GM18507 (cell line): ENCODE measurements around the gene INTS4.
"Not testable (repeated sequence)": the region's sequence is repeated elsewhere in the genome, so short reads cannot be mapped to it uniquely, and the experiment has no call there.

ENCODE experiments used
- DNase-seq: peaks from one replicate; pipeline ENCODE4 v3.0.0; 2011; ENCODE audit warnings: low read depth; ENCODE audit not compliant: insufficient read length; ENCODE audit errors: extremely low spot score
- FAIRE-seq: peaks from 2 replicates; lab custom pipeline; 2011; peaks lifted over from hg19 to GRCh38; lab: Jason Lieb, UNC

INTS4 gene, protein sequence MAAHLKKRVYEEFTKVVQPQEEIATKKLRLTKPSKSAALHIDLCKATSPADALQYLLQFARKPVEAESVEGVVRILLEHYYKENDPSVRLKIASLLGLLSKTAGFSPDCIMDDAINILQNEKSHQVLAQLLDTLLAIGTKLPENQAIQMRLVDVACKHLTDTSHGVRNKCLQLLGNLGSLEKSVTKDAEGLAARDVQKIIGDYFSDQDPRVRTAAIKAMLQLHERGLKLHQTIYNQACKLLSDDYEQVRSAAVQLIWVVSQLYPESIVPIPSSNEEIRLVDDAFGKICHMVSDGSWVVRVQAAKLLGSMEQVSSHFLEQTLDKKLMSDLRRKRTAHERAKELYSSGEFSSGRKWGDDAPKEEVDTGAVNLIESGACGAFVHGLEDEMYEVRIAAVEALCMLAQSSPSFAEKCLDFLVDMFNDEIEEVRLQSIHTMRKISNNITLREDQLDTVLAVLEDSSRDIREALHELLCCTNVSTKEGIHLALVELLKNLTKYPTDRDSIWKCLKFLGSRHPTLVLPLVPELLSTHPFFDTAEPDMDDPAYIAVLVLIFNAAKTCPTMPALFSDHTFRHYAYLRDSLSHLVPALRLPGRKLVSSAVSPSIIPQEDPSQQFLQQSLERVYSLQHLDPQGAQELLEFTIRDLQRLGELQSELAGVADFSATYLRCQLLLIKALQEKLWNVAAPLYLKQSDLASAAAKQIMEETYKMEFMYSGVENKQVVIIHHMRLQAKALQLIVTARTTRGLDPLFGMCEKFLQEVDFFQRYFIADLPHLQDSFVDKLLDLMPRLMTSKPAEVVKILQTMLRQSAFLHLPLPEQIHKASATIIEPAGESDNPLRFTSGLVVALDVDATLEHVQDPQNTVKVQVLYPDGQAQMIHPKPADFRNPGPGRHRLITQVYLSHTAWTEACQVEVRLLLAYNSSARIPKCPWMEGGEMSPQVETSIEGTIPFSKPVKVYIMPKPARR

DNA sequence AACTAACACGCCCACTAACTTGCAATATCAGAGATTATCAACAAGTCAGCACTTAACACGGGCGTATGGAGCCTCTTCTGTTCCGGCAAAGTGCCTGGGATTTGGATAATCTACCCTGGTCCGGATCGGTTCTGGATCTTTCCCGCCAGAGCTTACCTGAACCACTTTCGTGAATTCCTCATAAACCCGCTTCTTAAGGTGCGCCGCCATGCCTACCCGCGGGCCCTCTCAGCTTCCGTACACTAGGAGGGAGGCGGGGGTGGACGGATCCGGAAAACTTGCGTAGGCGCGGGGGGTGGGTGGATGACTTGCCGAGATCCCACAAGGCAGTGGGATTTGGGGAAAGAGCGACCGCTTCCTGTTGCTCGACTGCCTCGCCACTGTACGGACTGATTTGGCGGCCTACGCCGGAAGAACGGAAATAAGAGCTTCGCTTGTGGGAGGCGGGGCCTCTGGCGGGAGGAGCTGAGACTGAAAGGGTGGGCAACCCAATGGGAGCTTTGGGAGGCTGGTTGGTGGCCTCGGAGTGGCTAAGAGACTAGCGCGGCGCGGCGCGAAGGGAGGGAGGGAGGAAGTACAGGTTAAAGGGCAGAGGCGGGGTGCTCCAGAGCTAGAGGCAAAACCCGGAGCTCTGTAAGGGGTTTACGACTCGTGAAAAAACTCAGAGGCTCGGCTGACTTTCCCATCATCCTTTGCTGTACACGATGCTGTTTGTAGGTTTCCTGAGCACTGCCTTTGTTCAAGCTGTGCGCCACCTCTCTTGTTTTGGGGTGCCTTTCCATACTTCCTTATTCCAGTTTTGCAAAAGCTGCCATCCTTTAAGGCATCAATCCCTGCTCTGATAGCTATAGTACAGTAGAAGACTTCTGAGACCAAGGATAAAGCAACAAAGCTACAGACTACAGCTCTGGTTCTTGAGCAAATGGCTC is at the start of gene INTS4:
Gene INTS4, minus strand, starts transcription at position 235 of the 929 bp plus-strand sequence. Its CDS starts 25 bp downstream, at position 210.
- FAIRE-seq = peak; percentile 97

GRCh38 chr11:78041843-78042440 is 47.5 kb upstream of the INTS4 start:
- DNase-seq = no peak
- FAIRE-seq = no peak

More for the DNA sequence above, at the start of gene INTS4:
- DNase-seq = peak; percentile 85

GRCh38 chr11:78041380-78041719 is 46.9 kb upstream of the INTS4 start:
- not testable (repeated sequence) for FAIRE-seq, DNase-seq

GRCh38 chr11:78040691-78041379 is 46.4 kb upstream of the INTS4 start:
- DNase-seq = no peak
- no peak for FAIRE-seq

GRCh38 chr11:78039919-78040671 is 45.6 kb upstream of the INTS4 start:
- DNase-seq (peak; percentile 55), FAIRE-seq (peak; percentile 72)

GRCh38 chr11:78039391-78039918 is 45.0 kb upstream of the INTS4 start:
- FAIRE-seq = no peak

GRCh38 chr11:78038697-78039313 is 44.3 kb upstream of the INTS4 start:
- DNase-seq = no peak
- no peak for FAIRE-seq

More at GRCh38 chr11:78039391-78039918, 45.0 kb upstream of the INTS4 start:
- DNase-seq = no peak

DNA sequence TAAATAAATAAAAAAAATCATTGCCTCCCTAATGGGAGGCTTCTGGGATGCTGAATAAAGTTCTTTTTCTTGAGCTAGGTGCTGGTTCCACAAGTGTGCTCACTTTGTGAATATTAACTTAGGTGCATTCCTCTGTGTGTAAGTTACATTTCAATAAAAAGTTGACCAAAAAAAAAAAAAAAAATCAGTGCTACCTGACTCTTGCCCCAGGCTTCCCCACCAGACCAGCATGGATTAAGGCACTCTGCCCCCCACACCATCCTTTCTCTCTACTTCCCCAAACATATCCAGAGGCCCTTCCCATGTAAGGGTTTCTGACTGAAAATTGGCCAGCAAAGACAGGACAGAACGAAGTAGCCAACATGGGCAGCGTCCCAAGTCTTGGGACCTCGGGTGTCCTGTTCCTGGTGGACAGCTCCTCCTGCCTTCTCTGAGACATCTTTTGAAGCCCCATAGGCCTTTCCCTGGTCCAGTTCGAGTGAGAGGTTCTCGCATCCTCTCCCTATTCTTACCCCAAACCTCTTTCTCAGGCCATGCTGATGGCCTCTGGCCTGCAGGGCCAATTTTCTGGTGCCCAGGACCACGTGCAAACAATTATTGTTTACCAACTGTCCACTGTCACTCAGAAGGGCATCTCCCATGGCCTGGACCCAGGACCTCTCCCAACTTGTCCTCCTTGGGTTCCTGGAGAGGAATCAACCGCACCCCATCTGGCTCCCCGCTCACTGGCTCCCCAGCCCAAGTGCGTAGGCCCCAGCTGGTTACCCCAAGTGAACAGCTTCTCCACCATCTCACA is 43.6 kb upstream of the INTS4 start:
- no peak for DNase-seq
- FAIRE-seq = no peak

DNA sequence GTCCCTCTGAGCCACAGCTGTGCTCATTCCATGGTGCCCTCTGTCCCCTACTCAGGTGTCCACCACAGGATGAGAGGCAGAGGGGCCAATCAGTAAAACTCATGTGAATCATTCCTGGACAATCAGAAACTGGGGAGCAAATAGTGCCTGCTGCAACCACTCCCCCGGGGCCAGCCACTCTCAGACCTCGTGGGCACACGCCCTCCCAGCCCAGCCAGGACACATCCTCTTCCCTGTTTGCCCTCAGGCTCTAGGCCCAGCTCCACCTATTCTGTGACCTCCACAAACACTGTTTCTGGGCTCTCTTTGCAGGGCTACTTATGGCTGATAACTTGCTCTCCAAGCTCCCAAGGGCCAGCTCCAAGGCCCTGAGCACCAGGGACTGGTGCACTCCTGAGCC is 42.6 kb upstream of the INTS4 start:
- FAIRE-seq (no peak), DNase-seq (no peak)

- FAIRE-seq = no peak
- DNase-seq = no peak
Observed at GRCh38 chr11:78036313-78036712, 41.8 kb upstream of the INTS4 start.

GRCh38 chr11:78034623-78035022 is 40.2 kb upstream of the INTS4 start:
- no peak for FAIRE-seq
- no peak for DNase-seq

GRCh38 chr11:78033040-78033439 is 38.6 kb upstream of the INTS4 start:
- FAIRE-seq = no peak
- no peak for DNase-seq

GRCh38 chr11:78032090-78032489 is 37.6 kb upstream of the INTS4 start:
- no peak for FAIRE-seq
- DNase-seq = no peak

- DNase-seq (peak; percentile 38), FAIRE-seq (peak; percentile 62)
Observed at GRCh38 chr11:78031629-78032028, 37.2 kb upstream of the INTS4 start.

DNA sequence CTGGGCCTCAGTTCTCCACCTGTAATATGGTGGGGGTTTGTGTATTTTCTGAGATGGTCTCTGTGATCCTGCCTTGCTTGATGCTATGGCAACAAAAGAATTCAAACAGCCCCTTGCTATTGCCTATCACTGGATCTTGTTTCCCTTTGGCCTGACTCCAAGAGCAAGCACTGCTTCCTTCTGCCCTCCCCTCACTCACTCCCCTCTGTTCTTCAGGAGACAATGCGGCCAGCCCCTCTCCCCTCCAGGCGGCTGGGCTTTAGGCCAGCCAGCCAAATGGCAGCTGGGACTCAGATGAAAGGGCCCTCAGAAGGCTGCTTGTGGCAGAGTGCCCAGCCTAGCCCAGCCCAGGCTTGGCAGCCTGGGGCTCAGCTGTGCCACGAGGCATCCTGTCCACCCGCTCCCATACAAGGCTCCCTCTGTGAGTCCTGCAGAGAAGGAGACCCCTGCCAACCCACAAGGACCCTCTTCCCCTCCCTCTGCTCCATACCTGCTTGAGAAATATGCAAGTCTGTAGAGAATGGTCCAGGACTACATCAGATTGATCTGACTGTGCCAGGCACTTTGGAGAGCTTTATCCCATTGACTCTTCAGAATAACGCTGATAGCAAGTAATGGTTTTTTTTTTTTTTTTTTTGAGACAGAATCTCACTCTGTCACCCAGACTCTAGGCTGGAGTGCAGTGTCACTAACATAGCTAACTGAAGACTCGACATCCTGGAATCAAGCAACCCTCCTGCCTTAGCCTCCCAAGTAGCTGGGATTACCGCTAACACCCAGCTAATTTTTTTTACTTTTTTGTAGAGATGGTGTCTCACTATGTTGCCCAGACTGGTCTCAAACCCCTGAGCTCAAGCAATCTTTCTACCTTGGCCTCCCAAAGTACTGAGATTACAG is 36.2 kb upstream of the INTS4 start:
- FAIRE-seq (no peak), DNase-seq (no peak)
